Progenitor cell of endocrine pancreas (in vitro differentiated cells): ENCODE measurements around the gene ASAP3. TPM values are rescaled to one million over a fixed set of nuclear protein-coding genes. Genes with fewer than 3 reads are reported as not detected.

Source experiments
- DNase-seq: peaks from one replicate; pipeline ENCODE4 v3.0.0; 2021; ENCODE audit warnings: low spot score; ENCODE audit not compliant: unreplicated experiment
- H3K27ac Mint-ChIP-seq: 2 replicates; pipeline ENCODE4 v1.8.0; 2021; ENCODE audit warnings: mild to moderate bottlenecking, moderate library complexity, mixed read lengths
- H3K27me3 Mint-ChIP-seq: 2 replicates; pipeline ENCODE4 v1.8.0; 2021; ENCODE audit warnings: mixed read lengths
- H3K36me3 Mint-ChIP-seq: 2 replicates; pipeline ENCODE4 v1.8.0; 2022; ENCODE audit warnings: mixed read lengths; ENCODE audit not compliant: insufficient read depth
- H3K4me1 Mint-ChIP-seq: 2 replicates; pipeline ENCODE4 v1.8.0; 2021; ENCODE audit warnings: low read depth, mixed read lengths
- H3K4me3 Mint-ChIP-seq: 2 replicates; pipeline ENCODE4 v1.8.0; 2021; ENCODE audit warnings: low read depth, mild to moderate bottlenecking, moderate library complexity, mixed read lengths
- H3K9me3 Mint-ChIP-seq: 2 replicates; pipeline ENCODE4 v1.8.0; 2021; ENCODE audit warnings: low read depth, mixed read lengths
- total RNA-seq: library from RNA; stranded (reverse); gene quantifications from 2 replicates; pipeline ENCODE4 v1.2.1, GENCODE V29; 2021
- TF ChIP-seq, protein P1 (sequence below): fragments of 200-600 bp; sonication (generic); IDR thresholded peaks from one replicate; pipeline ENCODE4 v1.5.0; 2021; ENCODE audit warnings: antibody characterized with exemption, mild to moderate bottlenecking; ENCODE audit not compliant: unreplicated experiment

ASAP3 gene
- total RNA-seq, 1 donor from 2014 or later = 67.8 TPM

DNA sequence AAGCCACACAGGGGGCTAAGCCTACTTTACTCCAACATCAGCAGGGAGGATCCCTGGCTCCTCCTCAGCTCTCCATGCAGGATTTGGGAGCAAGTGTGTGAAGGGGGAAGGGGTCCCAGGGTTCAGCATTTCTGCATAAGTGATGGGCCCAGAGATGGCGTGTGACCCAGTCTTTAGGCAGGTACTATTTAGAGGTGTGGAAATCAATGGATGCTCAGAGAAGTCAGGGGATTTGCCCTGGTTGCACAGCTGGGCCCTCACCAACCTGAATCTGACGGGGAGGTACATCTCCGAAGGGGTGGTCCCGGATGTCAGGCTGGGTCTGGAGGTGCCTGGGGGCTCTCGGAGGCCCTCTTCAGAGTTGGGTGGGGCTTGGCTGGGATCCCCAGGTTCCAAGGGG is 52.5 kb downstream of the ASAP3 start:
- TF ChIP-seq, protein P1, sequence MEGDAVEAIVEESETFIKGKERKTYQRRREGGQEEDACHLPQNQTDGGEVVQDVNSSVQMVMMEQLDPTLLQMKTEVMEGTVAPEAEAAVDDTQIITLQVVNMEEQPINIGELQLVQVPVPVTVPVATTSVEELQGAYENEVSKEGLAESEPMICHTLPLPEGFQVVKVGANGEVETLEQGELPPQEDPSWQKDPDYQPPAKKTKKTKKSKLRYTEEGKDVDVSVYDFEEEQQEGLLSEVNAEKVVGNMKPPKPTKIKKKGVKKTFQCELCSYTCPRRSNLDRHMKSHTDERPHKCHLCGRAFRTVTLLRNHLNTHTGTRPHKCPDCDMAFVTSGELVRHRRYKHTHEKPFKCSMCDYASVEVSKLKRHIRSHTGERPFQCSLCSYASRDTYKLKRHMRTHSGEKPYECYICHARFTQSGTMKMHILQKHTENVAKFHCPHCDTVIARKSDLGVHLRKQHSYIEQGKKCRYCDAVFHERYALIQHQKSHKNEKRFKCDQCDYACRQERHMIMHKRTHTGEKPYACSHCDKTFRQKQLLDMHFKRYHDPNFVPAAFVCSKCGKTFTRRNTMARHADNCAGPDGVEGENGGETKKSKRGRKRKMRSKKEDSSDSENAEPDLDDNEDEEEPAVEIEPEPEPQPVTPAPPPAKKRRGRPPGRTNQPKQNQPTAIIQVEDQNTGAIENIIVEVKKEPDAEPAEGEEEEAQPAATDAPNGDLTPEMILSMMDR = no peak
- no peak overlapping the region for H3K27ac Mint-ChIP-seq
- H3K4me1 Mint-ChIP-seq = no peaks in the 10 kb centered on the region
- no peak for DNase-seq
- H3K27me3 Mint-ChIP-seq = peaks cover 2% of the 10 kb centered on the region
- no peaks in the 10 kb centered on the region for H3K9me3 Mint-ChIP-seq
- no peak overlapping the region for H3K4me3 Mint-ChIP-seq
- peaks cover 30% of the 10 kb centered on the region for H3K36me3 Mint-ChIP-seq

GRCh38 chr1:23430803-23431202 is 53.2 kb downstream of the ASAP3 start:
- Mint-ChIP-seq H3K36me3 (peaks cover 36% of the 10 kb centered on the region), H3K27ac (no peak overlapping the region), H3K9me3 (no peaks in the 10 kb centered on the region), H3K4me1 (no peaks in the 10 kb centered on the region), H3K27me3 (peaks cover 8% of the 10 kb centered on the region), H3K4me3 (no peak overlapping the region)
- DNase-seq = no peak
- TF ChIP-seq, protein P1 = no peak

- Mint-ChIP-seq H3K27ac (no peak overlapping the region), H3K9me3 (no peaks in the 10 kb centered on the region), H3K27me3 (peaks cover 15% of the 10 kb centered on the region), H3K4me3 (no peak overlapping the region), H3K36me3 (peaks cover 26% of the 10 kb centered on the region), H3K4me1 (peaks cover 4% of the 10 kb centered on the region)
- TF ChIP-seq, protein P1 = no peak
- DNase-seq = no peak
Measured at GRCh38 chr1:23428136-23428905, 55.7 kb downstream of the ASAP3 start.

DNA sequence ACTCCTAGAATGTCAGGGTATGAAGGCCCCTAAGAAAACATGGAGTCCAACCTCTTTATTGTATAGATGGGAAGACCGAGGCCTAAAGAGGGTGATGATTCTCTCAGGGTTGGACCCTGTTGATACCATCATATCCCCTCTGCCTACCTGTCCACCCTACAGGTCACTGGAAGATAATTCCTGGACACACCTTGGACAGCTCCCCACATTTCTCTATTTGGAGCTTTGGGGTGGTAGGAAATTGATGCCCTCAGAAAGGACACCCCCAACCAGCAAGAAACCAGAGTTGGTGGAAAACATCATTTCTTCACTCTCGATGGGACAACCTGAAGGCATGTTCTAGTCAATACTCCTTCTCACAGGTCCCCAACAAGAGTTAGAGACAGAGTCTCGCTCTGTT is 56.4 kb downstream of the ASAP3 start:
- Mint-ChIP-seq H3K36me3 (peaks cover 21% of the 10 kb centered on the region), H3K27me3 (peaks cover 15% of the 10 kb centered on the region), H3K4me3 (no peak overlapping the region), H3K27ac (no peak overlapping the region), H3K4me1 (peaks cover 7% of the 10 kb centered on the region), H3K9me3 (no peaks in the 10 kb centered on the region)
- TF ChIP-seq, protein P1 = no peak
- no peak for DNase-seq

DNA sequence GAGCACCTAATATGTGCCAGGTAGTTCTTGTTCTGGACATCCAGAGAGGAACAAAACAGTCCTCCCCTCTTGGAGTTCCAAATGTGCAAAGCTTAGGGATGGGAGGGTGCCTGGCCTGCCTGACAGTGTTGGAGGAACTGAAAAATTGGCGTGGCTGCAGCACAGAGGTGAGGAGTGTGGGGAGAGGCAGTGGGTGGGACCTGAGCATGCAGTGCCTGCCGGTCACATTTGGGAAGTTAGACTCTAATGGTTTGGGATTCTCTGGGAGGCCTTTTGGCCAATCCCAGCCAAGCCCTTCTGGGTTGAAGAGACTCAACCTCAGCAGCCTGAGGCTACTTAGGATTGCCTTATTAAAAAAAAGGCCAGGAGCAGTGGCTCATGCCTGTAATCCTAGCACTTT is 57.2 kb downstream of the ASAP3 start:
- peaks cover 18% of the 10 kb centered on the region for H3K27me3 Mint-ChIP-seq
- no peak for DNase-seq
- TF ChIP-seq, protein P1 = no peak
- H3K4me3 Mint-ChIP-seq = no peak overlapping the region
- H3K4me1 Mint-ChIP-seq = peaks cover 12% of the 10 kb centered on the region
- no peaks in the 10 kb centered on the region for H3K9me3 Mint-ChIP-seq
- peaks cover 18% of the 10 kb centered on the region for H3K36me3 Mint-ChIP-seq
- no peak overlapping the region for H3K27ac Mint-ChIP-seq
